ENCODE measurements around the gene MAGEB17. TPM values are rescaled to one million over a fixed set of nuclear protein-coding genes. Genes with fewer than 3 reads are reported as not detected.

The MAGEB17 gene
- polyA plus RNA-seq, 1 donor from 2014 or later, result 0.17 TPM

DNA sequence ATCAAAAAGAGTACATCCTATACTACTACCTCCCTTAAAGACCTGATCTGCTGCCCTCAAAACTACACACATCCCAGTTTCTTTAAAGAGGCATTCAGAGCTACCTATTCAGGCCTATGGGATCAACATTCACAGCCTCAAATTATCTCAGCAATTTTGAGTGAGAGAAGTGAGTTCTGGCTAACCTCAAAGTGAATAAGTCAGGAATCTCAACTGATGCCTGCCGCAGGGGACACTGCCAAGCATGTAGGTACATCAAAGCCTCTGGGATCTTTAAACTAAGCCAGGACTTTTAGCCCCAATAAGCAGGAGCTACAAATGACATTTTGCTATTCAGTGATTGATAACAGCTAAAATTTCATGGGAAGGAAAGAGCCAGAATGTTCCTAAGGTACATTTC lies 32.3 kb upstream of the MAGEB17 start:
- Histone ChIP-seq H3K4me2 (ENCODE audit: low read length) (no peak overlapping the region), H3K9me3 (ENCODE audit: low read length) (no peaks in the 10 kb centered on the region), H3K36me3 (ENCODE audit: insufficient read depth, low read length) (no peaks in the 10 kb centered on the region), H3K79me2 (replicated peaks; ENCODE audit: insufficient read depth, low read length) (no peaks in the 10 kb centered on the region), H2AFZ (ENCODE audit: low read depth, low read length) (no peak overlapping the region), H3K9ac (ENCODE audit: low read length) (no peak overlapping the region), H3K9me2 (ENCODE audit: insufficient read depth, low read length) (no peaks in the 10 kb centered on the region), H3F3A (ENCODE audit: insufficient read depth, low read length, poor library complexity, severe bottlenecking) (no peaks in the 10 kb centered on the region), H3K4me3 (ENCODE audit: low read length) (no peak overlapping the region), H3K27ac (ENCODE audit: low read length) (no peak overlapping the region), H3K27me3 (ENCODE audit: insufficient read depth, low read depth, low read length) (no peaks in the 10 kb centered on the region), H4K20me1 (ENCODE audit: insufficient read depth) (no peaks in the 10 kb centered on the region)
- no peak for TF ChIP-seq POLR2AphosphoS5 (IDR thresholded peaks at IDR 0.05)
- no peak for TF ChIP-seq SMC3 (conservative IDR thresholded peaks at IDR 0.05; ENCODE audit: poor library complexity)
- TF ChIP-seq EZH2 (IDR thresholded peaks at IDR 0.05; ENCODE audit: borderline replicate concordance, insufficient read depth, low read length, poor library complexity, severe bottlenecking), result no peak
- TF ChIP-seq REST (IDR thresholded peaks at IDR 0.05; ENCODE audit: borderline replicate concordance), result no peak
- TF ChIP-seq RAD21 (conservative IDR thresholded peaks at IDR 0.05), result no peak
- no peak for TF ChIP-seq CTCF (IDR thresholded peaks at IDR 0.05; ENCODE audit: poor library complexity, severe bottlenecking)
- TF ChIP-seq EP300 (conservative IDR thresholded peaks at IDR 0.05; ENCODE audit: poor library complexity, severe bottlenecking), result no peak
- no peak for TF ChIP-seq TAF1 (IDR thresholded peaks at IDR 0.05; ENCODE audit: low read depth)
- no peak for TF ChIP-seq MXI1 (conservative IDR thresholded peaks at IDR 0.05; ENCODE audit: poor library complexity, severe bottlenecking)

DNA sequence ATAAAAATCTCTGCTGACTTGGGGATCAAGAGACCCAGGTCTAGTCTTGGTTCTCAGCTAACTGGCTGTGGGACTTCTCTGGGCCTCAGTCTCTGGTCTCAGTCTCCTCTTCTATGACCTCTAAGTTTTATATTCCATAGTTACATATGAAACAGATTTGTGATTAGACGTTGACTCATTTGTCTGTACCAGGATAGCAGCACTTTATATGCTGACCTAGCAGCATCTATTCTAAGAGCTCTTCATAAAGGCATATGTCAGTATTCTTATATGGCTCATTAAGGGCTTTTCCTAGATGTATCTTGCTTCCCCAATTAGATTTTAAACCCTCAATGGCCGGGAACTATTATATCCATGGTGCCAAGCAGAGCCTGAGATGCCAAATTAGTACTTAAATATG lies 31.2 kb upstream of the MAGEB17 start:
- Histone ChIP-seq H4K20me1 (ENCODE audit: insufficient read depth) (no peaks in the 10 kb centered on the region), H2AFZ (ENCODE audit: low read depth, low read length) (no peak overlapping the region), H3F3A (ENCODE audit: insufficient read depth, low read length, poor library complexity, severe bottlenecking) (no peaks in the 10 kb centered on the region), H3K27ac (ENCODE audit: low read length) (no peak overlapping the region), H3K4me3 (ENCODE audit: low read length) (no peak overlapping the region), H3K36me3 (ENCODE audit: insufficient read depth, low read length) (no peaks in the 10 kb centered on the region), H3K4me2 (ENCODE audit: low read length) (no peak overlapping the region), H3K79me2 (replicated peaks; ENCODE audit: insufficient read depth, low read length) (no peaks in the 10 kb centered on the region), H3K9me2 (ENCODE audit: insufficient read depth, low read length) (no peaks in the 10 kb centered on the region), H3K9me3 (ENCODE audit: low read length) (no peaks in the 10 kb centered on the region), H3K9ac (ENCODE audit: low read length) (no peak overlapping the region), H3K27me3 (ENCODE audit: insufficient read depth, low read depth, low read length) (no peaks in the 10 kb centered on the region)
- TF ChIP-seq EP300 (conservative IDR thresholded peaks at IDR 0.05; ENCODE audit: poor library complexity, severe bottlenecking) (no peak), POLR2AphosphoS5 (IDR thresholded peaks at IDR 0.05) (no peak), RAD21 (conservative IDR thresholded peaks at IDR 0.05) (no peak), EZH2 (IDR thresholded peaks at IDR 0.05; ENCODE audit: borderline replicate concordance, insufficient read depth, low read length, poor library complexity, severe bottlenecking) (no peak), REST (IDR thresholded peaks at IDR 0.05; ENCODE audit: borderline replicate concordance) (no peak), SMC3 (conservative IDR thresholded peaks at IDR 0.05; ENCODE audit: poor library complexity) (no peak)
